K562 (cell line): Measurements from ENCODE around the gene RCSD1. TPM values are rescaled to one million over a fixed set of nuclear protein-coding genes. Genes with fewer than 3 reads are reported as not detected.
A peak's percentile ranks its signal among the peaks of the same experiment; 100 is the strongest.

ENCODE experiments used
- CBX2 ChIP-seq: fragments of 200-600 bp; sonication (generic); IDR thresholded peaks from one replicate; pipeline ENCODE4 v1.6.1; 2012; ENCODE audit warnings: mild to moderate bottlenecking, low read length, inconsistent platforms; ENCODE audit not compliant: insufficient read depth, poor library complexity, severe bottlenecking
- CREB1 ChIP-seq, 2 experiments: sonication (generic) in 1 of 2; formaldehyde crosslinking in 1 of 2; IDR thresholded peaks; 2 replicates each; pipeline versions ENCODE4 v1.6.1 to v1.8.0; 2012 to 2022; ENCODE audit warnings: inconsistent platforms in 1 of 2, mild to moderate bottlenecking in 1 of 2, missing genetic modification reagents in 1 of 2, moderate library complexity in 1 of 2
- CREM ChIP-seq: IDR thresholded peaks from 2 replicates; pipeline ENCODE4 v1.6.1; 2014; ENCODE audit warnings: antibody characterized with exemption, low read depth
- GABPB1 ChIP-seq: sonication (generic); formaldehyde crosslinking; IDR thresholded peaks from 2 replicates; pipeline ENCODE4 v1.8.0; 2022; ENCODE audit warnings: mild to moderate bottlenecking, missing genetic modification reagents
- HCFC1 ChIP-seq: IDR thresholded peaks from 2 replicates; pipeline ENCODE4 v1.6.1; 2012; ENCODE audit warnings: low read depth, low read length, improper control_type of control experiment
- HNRNPL ChIP-seq: fragments of 200-400 bp; formaldehyde crosslinking; IDR thresholded peaks from 2 replicates; pipeline ENCODE4 v1.6.1; 2017; ENCODE audit warnings: low read depth, mild to moderate bottlenecking, low read length
- NCOA4 ChIP-seq: fragments of 450-650 bp; IDR thresholded peaks from 2 replicates; pipeline ENCODE4 v1.6.1; 2018; ENCODE audit warnings: mild to moderate bottlenecking; ENCODE audit not compliant: partially characterized antibody
- NR4A1 ChIP-seq, 2 experiments: fragments of 250-450 bp in 1 of 2; fragments of 450-650 bp in 1 of 2; sonication (Bioruptor Pico) in 1 of 2; IDR thresholded peaks; 2 replicates each; pipeline versions ENCODE4 v1.4.0 to v1.6.1; 2016 to 2020; ENCODE audit warnings: mild to moderate bottlenecking in 2 of 2, missing compliant biosample characterization in 1 of 2, missing genetic modification characterization in 1 of 2, moderate library complexity in 1 of 2
- SMAD1 ChIP-seq: fragments of 150-350 bp; IDR thresholded peaks from 2 replicates; pipeline ENCODE4 v1.6.1; 2014; ENCODE audit warnings: low read length, low read depth; ENCODE audit not compliant: partially characterized antibody
- SMARCB1 ChIP-seq: IDR thresholded peaks from 2 replicates; pipeline ENCODE4 v1.6.1; 2011; ENCODE audit warnings: improper control_type of control experiment, low read depth; ENCODE audit not compliant: insufficient read length
- SRSF3 ChIP-seq: fragments of 200-400 bp; formaldehyde crosslinking; IDR thresholded peaks from 2 replicates; pipeline ENCODE4 v1.6.1; 2016; ENCODE audit warnings: mild to moderate bottlenecking, low read length, moderate library complexity; ENCODE audit not compliant: insufficient read depth
- TBL1XR1 ChIP-seq, 2 experiments: IDR thresholded peaks; 2 replicates each; pipeline ENCODE4 v1.6.1; 2012; ENCODE audit warnings: improper control_type of control experiment in 2 of 2, low read length in 2 of 2, mild to moderate bottlenecking in 1 of 2
- TOE1 ChIP-seq, 2 experiments: fragments of 450-650 bp in 1 of 2; sonication (generic) in 1 of 2; formaldehyde crosslinking in 1 of 2; IDR thresholded peaks; 2 replicates each; pipeline versions ENCODE4 v1.7.1 to v1.8.0; 2016 to 2022; ENCODE audit warnings: borderline replicate concordance in 2 of 2, mild to moderate bottlenecking in 2 of 2, antibody characterized with exemption in 1 of 2, inconsistent platforms in 1 of 2, low read depth in 1 of 2, missing genetic modification reagents in 1 of 2, moderate library complexity in 1 of 2
- XRCC5 ChIP-seq: fragments of 200-400 bp; formaldehyde crosslinking; IDR thresholded peaks from 2 replicates; pipeline ENCODE4 v1.6.1; 2017; ENCODE audit warnings: low read depth, mild to moderate bottlenecking, low read length
- ZNF124 ChIP-seq: sonication (generic); formaldehyde crosslinking; IDR thresholded peaks from 2 replicates; pipeline ENCODE4 v1.8.1; 2022; ENCODE audit warnings: missing genetic modification reagents
- ZNF143 ChIP-seq: sonication (generic); formaldehyde crosslinking; IDR thresholded peaks from 2 replicates; pipeline ENCODE4 v1.9.0; 2022; ENCODE audit warnings: mild to moderate bottlenecking, missing genetic modification reagents
- ZNF354B ChIP-seq: fragments of 250-450 bp; sonication (Bioruptor Pico); IDR thresholded peaks from 2 replicates; pipeline ENCODE4 v1.4.0; 2020
- ZNF436 ChIP-seq: fragments of 250-450, 450-650 bp; sonication (Bioruptor Pico); formaldehyde crosslinking; IDR thresholded peaks from 2 replicates; pipeline ENCODE4 v1.7.0; 2020; ENCODE audit warnings: mild to moderate bottlenecking
- ZNF444 ChIP-seq: fragments of 250-450 bp; sonication (Bioruptor Pico); IDR thresholded peaks from 2 replicates; pipeline ENCODE4 v1.4.0; 2020; ENCODE audit warnings: mild to moderate bottlenecking, moderate library complexity
- ZNF507 ChIP-seq: conservative IDR thresholded peaks from 2 replicates; pipeline ENCODE4 v1.6.1; 2017; ENCODE audit warnings: missing genetic modification characterization, missing compliant biosample characterization
- ZNF586 ChIP-seq: fragments of 450-650 bp; formaldehyde crosslinking; conservative IDR thresholded peaks from 2 replicates; pipeline ENCODE4 v1.4.0; 2020; ENCODE audit warnings: mild to moderate bottlenecking, moderate library complexity
- ZNF695 ChIP-seq: fragments of 450-650 bp; formaldehyde crosslinking; IDR thresholded peaks from 2 replicates; pipeline ENCODE4 v1.4.0; 2020; ENCODE audit warnings: mild to moderate bottlenecking, moderate library complexity
- ZNF77 ChIP-seq: fragments of 250-450 bp; sonication (Bioruptor Pico); IDR thresholded peaks from 2 replicates; pipeline ENCODE4 v1.5.0; 2020
- ZNF778 ChIP-seq: fragments of 450-650 bp; formaldehyde crosslinking; IDR thresholded peaks from 2 replicates; pipeline ENCODE4 v1.4.0; 2020; ENCODE audit warnings: mild to moderate bottlenecking, moderate library complexity
- ZSCAN29 ChIP-seq: fragments of 450-650 bp; IDR thresholded peaks from 2 replicates; pipeline ENCODE4 v1.6.1; 2017
- polyA plus RNA-seq, 8 experiments: library from polyadenylated mRNA; depleted of rRNA in 4 of 8; stranded (reverse) in 5 of 8; unstranded in 3 of 8; fragments of >200 nt; fragmentation: Nextera tagmentation in 2 of 8; fragmentation: Illumina TruSeq in 1 of 8; extraction: Ambion mirVana in 2 of 8; extraction: Trizol in 1 of 8; gene quantifications; 2 replicates each; pipeline versions ENCODE4 v1.2.1 to v1.2.3, GENCODE V29; 2011 to 2014; ENCODE audit warnings: inconsistent platforms in 1 of 8, missing spikeins in 1 of 8
- total RNA-seq, 7 experiments: library from RNA; depleted of rRNA in 6 of 7; stranded (reverse); fragments of >200 nt in 6 of 7; fragmentation: Illumina TruSeq in 2 of 7; extraction: Trizol in 2 of 7; gene quantifications; 2 replicates each; pipeline versions ENCODE4 v1.2.1 to v1.2.3, GENCODE V29; 2011 to 2021; ENCODE audit warnings: low replicate concordance in 1 of 7
- TF ChIP-seq, protein P1 (sequence below): fragments of 450-650 bp; IDR thresholded peaks from 2 replicates; pipeline ENCODE4 v1.6.1; 2017; ENCODE audit warnings: mild to moderate bottlenecking, moderate library complexity
- TF ChIP-seq, protein P2 (sequence below): IDR thresholded peaks from 2 replicates; pipeline ENCODE4 v1.6.1; 2012; ENCODE audit warnings: low read depth, low read length, improper control_type of control experiment, borderline replicate concordance

RCSD1 gene
- total and polyA plus RNA-seq, 9 of the 15 experiments (the other 6 are each of a cell fraction or from before 2014, with no cell fraction given), result 7.8 to 69.8 (median 45.3) TPM

DNA sequence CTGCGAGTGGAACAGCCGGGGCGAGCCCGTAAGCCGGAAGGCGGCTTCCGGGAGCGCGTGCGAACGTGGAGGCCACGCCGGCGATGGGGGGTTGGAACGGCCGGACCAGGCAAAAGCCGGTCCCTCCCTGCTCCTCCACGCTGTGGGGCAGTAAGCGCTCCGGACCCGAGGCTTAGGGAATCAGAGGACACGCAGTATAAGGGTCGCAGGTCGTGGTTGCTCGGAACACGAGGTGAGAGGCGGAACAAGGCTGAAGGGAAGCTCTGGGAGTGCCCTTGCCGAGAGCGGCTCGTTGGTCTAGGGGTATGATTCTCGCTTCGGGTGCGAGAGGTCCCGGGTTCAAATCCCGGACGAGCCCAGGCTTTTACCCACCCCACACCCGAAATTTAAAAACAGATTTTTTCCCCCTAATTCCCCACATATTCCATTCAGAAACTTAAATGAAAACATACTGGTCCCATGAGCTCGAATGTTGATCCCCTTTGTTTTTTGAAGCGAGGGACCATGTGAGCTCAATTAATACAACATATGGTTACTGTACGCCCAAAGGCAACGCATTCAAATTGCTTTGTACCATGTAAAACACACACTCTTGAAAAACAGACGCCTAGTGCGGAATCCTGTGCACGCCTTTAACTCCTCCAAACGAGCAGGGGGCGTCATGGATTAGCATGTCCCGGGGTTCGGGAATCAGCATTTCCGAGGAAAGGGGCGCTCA is 84.6 kb downstream of the RCSD1 start (continued):
- TF ChIP-seq HNRNPL (no peak), ZNF143 (CRISPR knock-in tag) (no peak), NCOA4 (no peak), SMAD1 (no peak), HCFC1 (peak; percentile 34), CREB1 (IDR thresholded peaks at IDR 0.05) (peak; percentile 19), CREB1 (CRISPR knock-in tag; IDR thresholded peaks at IDR 0.05) (no peak), ZNF436 (peak; percentile 69; the same call in 1 of the 2 replicates), ZNF507 (no peak), TBL1XR1 (IDR thresholded peaks at IDR 0.05; ENCODE audit: low read length in 2 of 2) (peak in 1 of 2 experiments; percentile 98; a peak in 2 of 4 replicates), XRCC5 (peak; percentile 85), ZNF124 (0 out of 2 replicates have a peak, but pooled peaks have one; percentile 48), ZNF77 (CRISPR knock-in tag) (peak; percentile 46; the same call in 1 of the 2 replicates), ZNF354B (CRISPR knock-in tag) (no peak; the same call in 1 of the 2 replicates), NR4A1 (CRISPR knock-in tag; IDR thresholded peaks at IDR 0.05) (peak; percentile 89; the same call in 1 of the 2 replicates), NR4A1 (tag; IDR thresholded peaks at IDR 0.05) (peak; percentile 60), ZNF586 (CRISPR knock-in tag) (no peak; the same call in 1 of the 2 replicates), SRSF3 (no peak), TOE1 (IDR thresholded peaks at IDR 0.05; ENCODE audit: borderline replicate concordance) (peak; percentile 86), TOE1 (CRISPR knock-in tag; IDR thresholded peaks at IDR 0.05; ENCODE audit: borderline replicate concordance, low read depth) (peak; percentile 99), ZNF778 (CRISPR knock-in tag) (no peak), GABPB1 (CRISPR knock-in tag) (peak; percentile 88), SMARCB1 (no peak), CBX2 (no peak), ZNF695 (CRISPR knock-in tag) (peak; percentile 82; the same call in 1 of the 2 replicates), ZNF444 (no peak), CREM (peak; percentile 49), ZSCAN29 (peak; percentile 89)
- TF ChIP-seq, protein P1, sequence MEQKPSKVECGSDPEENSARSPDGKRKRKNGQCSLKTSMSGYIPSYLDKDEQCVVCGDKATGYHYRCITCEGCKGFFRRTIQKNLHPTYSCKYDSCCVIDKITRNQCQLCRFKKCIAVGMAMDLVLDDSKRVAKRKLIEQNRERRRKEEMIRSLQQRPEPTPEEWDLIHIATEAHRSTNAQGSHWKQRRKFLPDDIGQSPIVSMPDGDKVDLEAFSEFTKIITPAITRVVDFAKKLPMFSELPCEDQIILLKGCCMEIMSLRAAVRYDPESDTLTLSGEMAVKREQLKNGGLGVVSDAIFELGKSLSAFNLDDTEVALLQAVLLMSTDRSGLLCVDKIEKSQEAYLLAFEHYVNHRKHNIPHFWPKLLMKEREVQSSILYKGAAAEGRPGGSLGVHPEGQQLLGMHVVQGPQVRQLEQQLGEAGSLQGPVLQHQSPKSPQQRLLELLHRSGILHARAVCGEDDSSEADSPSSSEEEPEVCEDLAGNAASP, result no peak
- TF ChIP-seq, protein P2, sequence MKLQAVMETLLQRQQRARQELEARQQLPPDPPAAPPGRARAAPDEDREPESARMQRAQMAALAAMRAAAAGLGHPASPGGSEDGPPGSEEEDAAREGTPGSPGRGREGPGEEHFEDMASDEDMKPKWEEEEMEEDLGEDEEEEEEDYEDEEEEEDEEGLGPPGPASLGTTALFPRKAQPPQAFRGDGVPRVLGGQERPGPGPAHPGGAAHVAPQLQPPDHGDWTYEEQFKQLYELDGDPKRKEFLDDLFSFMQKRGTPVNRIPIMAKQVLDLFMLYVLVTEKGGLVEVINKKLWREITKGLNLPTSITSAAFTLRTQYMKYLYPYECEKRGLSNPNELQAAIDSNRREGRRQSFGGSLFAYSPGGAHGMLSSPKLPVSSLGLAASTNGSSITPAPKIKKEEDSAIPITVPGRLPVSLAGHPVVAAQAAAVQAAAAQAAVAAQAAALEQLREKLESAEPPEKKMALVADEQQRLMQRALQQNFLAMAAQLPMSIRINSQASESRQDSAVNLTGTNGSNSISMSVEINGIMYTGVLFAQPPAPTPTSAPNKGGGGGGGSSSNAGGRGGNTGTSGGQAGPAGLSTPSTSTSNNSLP, result no peak
